ENCODE measurements around the gene EXOC4. TPM values are rescaled to one million over a fixed set of nuclear protein-coding genes. Genes with fewer than 3 reads are reported as not detected.

Gene EXOC4
- total RNA-seq, 1 donor from 2014 or later = 99.2 TPM

DNA sequence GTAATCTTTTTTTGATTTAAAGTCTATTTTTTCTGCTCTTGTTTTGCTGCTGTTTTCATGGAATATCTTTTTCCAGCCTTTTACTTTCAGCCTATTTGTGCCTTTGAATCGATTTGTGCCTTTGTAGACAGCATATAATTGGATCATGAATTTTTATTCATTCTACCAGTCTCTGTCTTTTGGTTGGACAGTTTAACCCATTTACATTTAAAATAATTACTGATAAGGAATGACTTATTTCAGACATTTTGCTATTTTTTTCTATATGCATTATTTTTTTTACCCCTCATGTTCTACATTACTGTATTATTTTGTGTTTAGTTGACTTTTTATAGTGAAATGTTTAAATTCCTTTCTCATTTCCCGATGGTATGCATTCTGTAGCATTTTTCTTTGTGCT lies 99.6 kb downstream of the EXOC4 start:
- Histone ChIP-seq H3K9me3 (peaks cover 4% of the 10 kb centered on the region), H3K27ac (no peak overlapping the region), H3K4me1 (no peaks in the 10 kb centered on the region), H3K36me3 (no peaks in the 10 kb centered on the region), H3K27me3 (no peaks in the 10 kb centered on the region), H3K4me3 (no peak overlapping the region)
- no peak for TF ChIP-seq POLR2A (IDR thresholded peaks at IDR 0.05)
- no peak for TF ChIP-seq POLR2AphosphoS5 (IDR thresholded peaks at IDR 0.05; ENCODE audit: insufficient read depth in 1 of 2, low read depth in 1 of 2)
- TF ChIP-seq, protein P1, sequence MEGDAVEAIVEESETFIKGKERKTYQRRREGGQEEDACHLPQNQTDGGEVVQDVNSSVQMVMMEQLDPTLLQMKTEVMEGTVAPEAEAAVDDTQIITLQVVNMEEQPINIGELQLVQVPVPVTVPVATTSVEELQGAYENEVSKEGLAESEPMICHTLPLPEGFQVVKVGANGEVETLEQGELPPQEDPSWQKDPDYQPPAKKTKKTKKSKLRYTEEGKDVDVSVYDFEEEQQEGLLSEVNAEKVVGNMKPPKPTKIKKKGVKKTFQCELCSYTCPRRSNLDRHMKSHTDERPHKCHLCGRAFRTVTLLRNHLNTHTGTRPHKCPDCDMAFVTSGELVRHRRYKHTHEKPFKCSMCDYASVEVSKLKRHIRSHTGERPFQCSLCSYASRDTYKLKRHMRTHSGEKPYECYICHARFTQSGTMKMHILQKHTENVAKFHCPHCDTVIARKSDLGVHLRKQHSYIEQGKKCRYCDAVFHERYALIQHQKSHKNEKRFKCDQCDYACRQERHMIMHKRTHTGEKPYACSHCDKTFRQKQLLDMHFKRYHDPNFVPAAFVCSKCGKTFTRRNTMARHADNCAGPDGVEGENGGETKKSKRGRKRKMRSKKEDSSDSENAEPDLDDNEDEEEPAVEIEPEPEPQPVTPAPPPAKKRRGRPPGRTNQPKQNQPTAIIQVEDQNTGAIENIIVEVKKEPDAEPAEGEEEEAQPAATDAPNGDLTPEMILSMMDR (IDR thresholded peaks at IDR 0.05) = no peak
- DNase-seq (ENCODE audit: extremely low spot score in 2 of 2) = no peak
- intact Hi-C loops (cut with DNase I) = no loop called here

DNA sequence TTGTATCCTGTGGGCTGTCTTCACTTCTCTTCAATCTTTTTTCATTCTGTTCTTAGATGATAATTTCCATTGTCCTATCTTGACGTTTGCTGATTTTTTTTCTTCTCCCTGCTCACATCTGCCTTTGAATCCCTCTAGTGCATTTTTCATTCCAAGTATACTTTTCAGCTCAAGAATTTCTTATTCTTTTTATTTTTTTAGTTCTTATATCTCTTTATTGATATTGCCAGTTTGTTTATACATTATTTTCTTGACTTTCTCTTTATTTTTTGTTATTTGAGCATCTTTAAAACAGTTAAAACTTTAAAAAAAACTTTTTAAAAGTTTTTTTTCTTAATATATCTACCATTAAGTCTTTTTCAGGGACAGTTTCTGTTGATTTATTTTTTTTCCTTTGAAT lies 100.9 kb downstream of the EXOC4 start:
- TF ChIP-seq POLR2A (IDR thresholded peaks at IDR 0.05) = no peak
- no peak for TF ChIP-seq POLR2AphosphoS5 (IDR thresholded peaks at IDR 0.05; ENCODE audit: insufficient read depth in 1 of 2, low read depth in 1 of 2)
- TF ChIP-seq, protein P1 (IDR thresholded peaks at IDR 0.05) = no peak
- Histone ChIP-seq H3K4me1 (no peaks in the 10 kb centered on the region), H3K4me3 (no peak overlapping the region), H3K9me3 (peaks cover 4% of the 10 kb centered on the region), H3K27me3 (no peaks in the 10 kb centered on the region), H3K36me3 (no peaks in the 10 kb centered on the region), H3K27ac (no peak overlapping the region)
- no peak for DNase-seq (ENCODE audit: extremely low spot score in 2 of 2)
- intact Hi-C loops (cut with DNase I) = no loop called here

DNA sequence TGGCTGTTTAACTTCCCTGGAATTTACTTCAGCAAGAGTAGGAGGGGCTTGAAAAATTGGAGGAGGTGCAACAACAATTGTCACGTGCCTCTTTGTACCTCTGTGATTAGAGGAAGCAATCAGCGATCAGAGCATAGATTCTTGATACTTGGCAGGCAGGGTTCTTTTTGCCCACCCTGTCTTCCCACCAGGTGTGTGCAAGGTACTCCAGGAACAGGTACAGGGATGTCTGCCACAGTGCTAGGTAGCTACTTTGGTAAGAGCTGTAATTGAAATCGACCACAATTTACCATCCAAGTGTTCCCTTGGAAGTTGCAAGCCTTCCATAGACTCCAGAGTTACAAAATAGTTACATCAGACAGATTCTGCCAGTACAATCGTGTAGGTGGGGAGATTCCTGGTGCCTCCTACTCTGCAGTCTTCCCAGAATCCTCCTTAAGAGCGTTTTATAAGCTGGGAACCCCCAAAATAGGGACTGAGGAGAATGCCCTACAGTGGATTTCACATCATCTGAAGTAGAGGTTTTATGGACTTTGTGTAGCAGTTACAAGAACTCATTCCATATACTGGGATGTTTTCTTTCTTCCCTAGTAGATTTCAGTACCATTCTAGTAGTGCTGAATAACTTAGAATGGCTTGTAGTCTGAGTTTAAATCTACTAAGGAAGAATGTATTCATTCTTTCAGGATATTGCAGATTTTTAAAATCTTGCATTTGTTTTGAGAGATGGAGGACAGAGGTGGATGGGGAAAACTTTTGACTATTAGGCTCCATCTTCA lies 101.9 kb downstream of the EXOC4 start:
- no peaks in the 10 kb centered on the region for H3K36me3 ChIP-seq
- TF ChIP-seq POLR2AphosphoS5 (IDR thresholded peaks at IDR 0.05; ENCODE audit: insufficient read depth in 1 of 2, low read depth in 1 of 2) = no peak
- TF ChIP-seq POLR2A (IDR thresholded peaks at IDR 0.05) = no peak
- TF ChIP-seq, protein P1 (IDR thresholded peaks at IDR 0.05) = no peak
- peaks cover 4% of the 10 kb centered on the region for H3K9me3 ChIP-seq
- no peak overlapping the region for H3K4me3 ChIP-seq
- intact Hi-C loops (cut with DNase I) = no loop called here
- no peaks in the 10 kb centered on the region for H3K4me1 ChIP-seq
- no peak for DNase-seq (ENCODE audit: extremely low spot score in 2 of 2)
- no peaks in the 10 kb centered on the region for H3K27me3 ChIP-seq
- no peak overlapping the region for H3K27ac ChIP-seq

DNA sequence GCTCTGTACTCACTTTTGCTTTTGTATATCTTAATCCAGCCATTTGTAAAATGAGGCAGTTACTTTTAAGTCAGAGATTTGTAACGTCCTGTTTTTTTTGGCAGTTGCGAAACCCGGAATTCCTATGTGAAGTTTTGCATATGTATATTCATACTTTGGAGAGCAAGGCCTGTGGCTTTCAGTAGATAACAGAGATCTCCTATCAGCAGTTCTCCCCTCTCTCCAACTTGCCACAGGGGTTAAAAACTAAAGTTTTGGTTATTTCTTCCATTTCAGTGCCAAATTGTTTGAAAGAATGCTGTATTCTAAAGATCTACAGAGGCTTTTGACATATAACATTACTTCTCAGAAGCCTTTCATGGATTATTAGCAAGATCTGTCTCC lies 102.4 kb downstream of the EXOC4 start:
- H3K36me3 ChIP-seq = no peaks in the 10 kb centered on the region
- H3K4me3 ChIP-seq = no peak overlapping the region
- no peak overlapping the region for H3K27ac ChIP-seq
- no peaks in the 10 kb centered on the region for H3K27me3 ChIP-seq
- peaks cover 4% of the 10 kb centered on the region for H3K9me3 ChIP-seq
- intact Hi-C loops (cut with DNase I) = no loop called here
- DNase-seq (ENCODE audit: extremely low spot score in 2 of 2) = no peak
- no peak for TF ChIP-seq POLR2AphosphoS5 (IDR thresholded peaks at IDR 0.05; ENCODE audit: insufficient read depth in 1 of 2, low read depth in 1 of 2)
- no peak for TF ChIP-seq POLR2A (IDR thresholded peaks at IDR 0.05)
- TF ChIP-seq, protein P1 (IDR thresholded peaks at IDR 0.05) = no peak
- no peaks in the 10 kb centered on the region for H3K4me1 ChIP-seq

DNA sequence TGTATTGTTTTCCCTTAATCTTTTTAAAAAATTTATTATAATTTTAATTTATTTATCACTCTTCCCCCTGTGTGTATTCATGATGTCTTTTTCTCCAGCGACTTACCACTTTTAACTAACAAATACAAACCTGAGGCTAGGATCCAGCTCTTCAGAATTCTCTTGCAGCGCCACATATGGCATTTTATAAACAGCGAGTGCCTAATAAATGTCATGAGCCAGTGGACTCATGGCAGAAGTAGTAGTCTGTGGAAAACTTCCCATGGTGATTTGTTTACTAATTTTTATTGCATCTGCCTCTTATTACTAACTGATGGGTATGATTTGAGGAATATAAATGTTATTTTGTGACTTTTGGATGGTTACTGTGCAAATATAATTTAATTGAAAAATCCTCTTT lies 102.9 kb downstream of the EXOC4 start:
- no peak overlapping the region for H3K4me3 ChIP-seq
- H3K36me3 ChIP-seq = no peaks in the 10 kb centered on the region
- intact Hi-C loops (cut with DNase I) = no loop called here
- H3K4me1 ChIP-seq = no peaks in the 10 kb centered on the region
- no peak for DNase-seq (ENCODE audit: extremely low spot score in 2 of 2)
- TF ChIP-seq, protein P1 (IDR thresholded peaks at IDR 0.05) = no peak
- TF ChIP-seq POLR2A (IDR thresholded peaks at IDR 0.05) (no peak), POLR2AphosphoS5 (IDR thresholded peaks at IDR 0.05; ENCODE audit: insufficient read depth in 1 of 2, low read depth in 1 of 2) (no peak)
- no peaks in the 10 kb centered on the region for H3K27me3 ChIP-seq
- H3K27ac ChIP-seq = no peak overlapping the region
- H3K9me3 ChIP-seq = peaks cover 4% of the 10 kb centered on the region

Data from vagina (tissue), 2 donors.